ENCODE results near the gene GAB3.

GAB3 gene

GRCh38 chrX:154739952-154740465 lies 10.9 kb downstream of the GAB3 start:
- H3K36me3 ChIP-seq (ENCODE audit: insufficient read depth, low read length) = no peaks in the 10 kb centered on the region
- DNase-seq (ENCODE audit: low read depth, low spot score) = no peak
- H3K9me3 ChIP-seq (ENCODE audit: low read depth, low read length) = no peaks in the 10 kb centered on the region
- TF ChIP-seq EZH2 (IDR thresholded peaks at IDR 0.05) = no peak
- TF ChIP-seq POLR2AphosphoS5 (IDR thresholded peaks at IDR 0.05; ENCODE audit: borderline replicate concordance, low read depth, low read length) = no peak
- TF ChIP-seq FOXP2 (optimal IDR thresholded peaks at IDR 0.05; ENCODE audit: control extremely low read depth, extremely low read length, insufficient read depth) = no peak
- H3K27ac ChIP-seq = no peak overlapping the region
- no peak overlapping the region for H3K9ac ChIP-seq (ENCODE audit: insufficient read length)
- no peak overlapping the region for H3K4me3 ChIP-seq

- no peak overlapping the region for H3K9ac ChIP-seq (ENCODE audit: insufficient read length)
- TF ChIP-seq EZH2 (IDR thresholded peaks at IDR 0.05) (no peak), POLR2AphosphoS5 (IDR thresholded peaks at IDR 0.05; ENCODE audit: borderline replicate concordance, low read depth, low read length) (no peak), FOXP2 (optimal IDR thresholded peaks at IDR 0.05; ENCODE audit: control extremely low read depth, extremely low read length, insufficient read depth) (no peak)
- no peak overlapping the region for H3K4me3 ChIP-seq
- DNase-seq (ENCODE audit: low read depth, low spot score) = no peak
- H3K36me3 ChIP-seq (ENCODE audit: insufficient read depth, low read length) = no peaks in the 10 kb centered on the region
- H3K27ac ChIP-seq = no peak overlapping the region
- no peaks in the 10 kb centered on the region for H3K9me3 ChIP-seq (ENCODE audit: low read depth, low read length)
Measured at GRCh38 chrX:154738011-154738738, 12.7 kb downstream of the GAB3 start.

- no peak overlapping the region for H3K27ac ChIP-seq
- DNase-seq (ENCODE audit: low read depth, low spot score) = no peak
- H3K4me3 ChIP-seq = no peak overlapping the region
- TF ChIP-seq POLR2AphosphoS5 (IDR thresholded peaks at IDR 0.05; ENCODE audit: borderline replicate concordance, low read depth, low read length) = no peak
- no peak for TF ChIP-seq EZH2 (IDR thresholded peaks at IDR 0.05)
- TF ChIP-seq FOXP2 (optimal IDR thresholded peaks at IDR 0.05; ENCODE audit: control extremely low read depth, extremely low read length, insufficient read depth) = no peak
- no peaks in the 10 kb centered on the region for H3K36me3 ChIP-seq (ENCODE audit: insufficient read depth, low read length)
- no peaks in the 10 kb centered on the region for H3K9me3 ChIP-seq (ENCODE audit: low read depth, low read length)
- H3K9ac ChIP-seq (ENCODE audit: insufficient read length) = no peak overlapping the region
Measured at GRCh38 chrX:154737136-154737535, 13.7 kb downstream of the GAB3 start.

- no peaks in the 10 kb centered on the region for H3K36me3 ChIP-seq (ENCODE audit: insufficient read depth, low read length)
- no peaks in the 10 kb centered on the region for H3K9me3 ChIP-seq (ENCODE audit: low read depth, low read length)
- no peak overlapping the region for H3K4me3 ChIP-seq
- H3K9ac ChIP-seq (ENCODE audit: insufficient read length) = no peak overlapping the region
- H3K27ac ChIP-seq = no peak overlapping the region
- no peak for TF ChIP-seq POLR2AphosphoS5 (IDR thresholded peaks at IDR 0.05; ENCODE audit: borderline replicate concordance, low read depth, low read length)
- no peak for TF ChIP-seq EZH2 (IDR thresholded peaks at IDR 0.05)
- TF ChIP-seq FOXP2 (optimal IDR thresholded peaks at IDR 0.05; ENCODE audit: control extremely low read depth, extremely low read length, insufficient read depth) = no peak
- no peak for DNase-seq (ENCODE audit: low read depth, low spot score)
Measured at GRCh38 chrX:154735695-154736393, 15.0 kb downstream of the GAB3 start.

GRCh38 chrX:154734061-154734781 lies 16.7 kb downstream of the GAB3 start:
- no peak overlapping the region for H3K27ac ChIP-seq
- H3K9me3 ChIP-seq (ENCODE audit: low read depth, low read length) = no peaks in the 10 kb centered on the region
- no peaks in the 10 kb centered on the region for H3K36me3 ChIP-seq (ENCODE audit: insufficient read depth, low read length)
- no peak for DNase-seq (ENCODE audit: low read depth, low spot score)
- TF ChIP-seq POLR2AphosphoS5 (IDR thresholded peaks at IDR 0.05; ENCODE audit: borderline replicate concordance, low read depth, low read length) (no peak), FOXP2 (optimal IDR thresholded peaks at IDR 0.05; ENCODE audit: control extremely low read depth, extremely low read length, insufficient read depth) (no peak), EZH2 (IDR thresholded peaks at IDR 0.05) (no peak)
- H3K9ac ChIP-seq (ENCODE audit: insufficient read length) = no peak overlapping the region
- H3K4me3 ChIP-seq = no peak overlapping the region

GRCh38 chrX:154733066-154733425 lies 17.8 kb downstream of the GAB3 start:
- no peaks in the 10 kb centered on the region for H3K9me3 ChIP-seq (ENCODE audit: low read depth, low read length)
- no peak overlapping the region for H3K4me3 ChIP-seq
- H3K36me3 ChIP-seq (ENCODE audit: insufficient read depth, low read length) = no peaks in the 10 kb centered on the region
- DNase-seq (ENCODE audit: low read depth, low spot score) = no peak
- H3K27ac ChIP-seq = no peak overlapping the region
- TF ChIP-seq POLR2AphosphoS5 (IDR thresholded peaks at IDR 0.05; ENCODE audit: borderline replicate concordance, low read depth, low read length) (no peak), FOXP2 (optimal IDR thresholded peaks at IDR 0.05; ENCODE audit: control extremely low read depth, extremely low read length, insufficient read depth) (no peak), EZH2 (IDR thresholded peaks at IDR 0.05) (no peak)
- no peak overlapping the region for H3K9ac ChIP-seq (ENCODE audit: insufficient read length)

GRCh38 chrX:154732421-154733065 lies 18.3 kb downstream of the GAB3 start:
- no peak for DNase-seq (ENCODE audit: low read depth, low spot score)
- H3K9me3 ChIP-seq (ENCODE audit: low read depth, low read length) = no peaks in the 10 kb centered on the region
- no peaks in the 10 kb centered on the region for H3K36me3 ChIP-seq (ENCODE audit: insufficient read depth, low read length)
- TF ChIP-seq EZH2 (IDR thresholded peaks at IDR 0.05) = no peak
- TF ChIP-seq FOXP2 (optimal IDR thresholded peaks at IDR 0.05; ENCODE audit: control extremely low read depth, extremely low read length, insufficient read depth) = no peak
- no peak for TF ChIP-seq POLR2AphosphoS5 (IDR thresholded peaks at IDR 0.05; ENCODE audit: borderline replicate concordance, low read depth, low read length)
- no peak overlapping the region for H3K9ac ChIP-seq (ENCODE audit: insufficient read length)
- H3K4me3 ChIP-seq = no peak overlapping the region
- H3K27ac ChIP-seq = no peak overlapping the region

- Histone ChIP-seq H3K9ac (ENCODE audit: insufficient read length) (no peak overlapping the region), H3K27ac (no peak overlapping the region)
- no peak for DNase-seq (ENCODE audit: low read depth, low spot score)
Measured at GRCh38 chrX:154731881-154732280, 19.0 kb downstream of the GAB3 start.

More at GRCh38 chrX:154731881-154732280, 19.0 kb downstream of the GAB3 start:
- Histone ChIP-seq H3K36me3 (ENCODE audit: insufficient read depth, low read length) (no peaks in the 10 kb centered on the region), H3K4me3 (no peak overlapping the region), H3K9me3 (ENCODE audit: low read depth, low read length) (no peaks in the 10 kb centered on the region)
- no peak for TF ChIP-seq POLR2AphosphoS5 (IDR thresholded peaks at IDR 0.05; ENCODE audit: borderline replicate concordance, low read depth, low read length)
- no peak for TF ChIP-seq FOXP2 (optimal IDR thresholded peaks at IDR 0.05; ENCODE audit: control extremely low read depth, extremely low read length, insufficient read depth)
- no peak for TF ChIP-seq EZH2 (IDR thresholded peaks at IDR 0.05)
